Limb (tissue), 2 donors: ENCODE results near the gene ELFN1.
A peak's percentile ranks its signal among the peaks of the same experiment; 100 is the strongest.

Source experiments
- DNase-seq, 2 donors: peaks; one replicate each; pipeline ENCODE4 v3.0.0-alpha.2; 2016; ENCODE audit errors: extremely low spot score in 2 of 2

ELFN1 gene

DNA sequence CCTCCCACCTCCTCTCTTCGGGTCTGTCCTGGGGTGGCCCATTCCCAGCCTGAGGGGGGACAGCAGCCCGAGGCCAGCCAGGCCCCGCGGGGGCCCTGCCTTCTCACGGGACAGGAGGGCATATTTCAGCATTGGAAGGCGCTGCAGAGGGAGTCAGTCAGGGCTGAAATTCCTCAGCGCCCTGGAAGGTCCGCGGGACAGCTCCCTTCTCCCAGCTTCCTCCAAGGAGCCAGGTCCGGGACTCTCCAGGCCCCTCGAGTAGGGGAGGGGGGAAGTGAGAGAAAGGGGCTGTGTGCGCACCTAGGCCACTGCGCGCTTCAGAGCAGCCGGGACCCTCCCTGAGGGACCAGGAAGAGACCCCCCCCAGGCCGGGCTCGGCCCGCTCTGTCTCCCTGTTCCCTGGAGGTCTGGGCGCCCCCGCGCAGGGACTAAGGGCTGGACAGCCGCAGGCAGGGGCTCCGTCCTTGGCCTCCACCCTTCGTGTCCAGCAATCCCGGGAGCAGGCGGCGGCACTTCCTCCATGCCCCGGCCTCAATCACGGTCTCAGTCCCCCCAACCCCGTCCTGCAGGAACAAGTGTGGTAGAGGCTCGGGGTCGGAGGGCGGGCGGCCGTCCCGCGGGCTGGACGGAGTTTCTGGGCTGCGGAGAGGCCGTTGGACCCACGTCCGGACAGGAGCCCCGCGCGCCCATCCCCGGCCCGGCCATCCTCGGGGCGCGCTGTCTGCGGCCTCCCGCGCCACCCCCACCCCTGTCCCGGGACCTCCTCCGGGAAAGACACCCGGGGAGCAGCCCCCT is 6.0 kb upstream of the ELFN1 start:
- DNase-seq: no peak

DNA sequence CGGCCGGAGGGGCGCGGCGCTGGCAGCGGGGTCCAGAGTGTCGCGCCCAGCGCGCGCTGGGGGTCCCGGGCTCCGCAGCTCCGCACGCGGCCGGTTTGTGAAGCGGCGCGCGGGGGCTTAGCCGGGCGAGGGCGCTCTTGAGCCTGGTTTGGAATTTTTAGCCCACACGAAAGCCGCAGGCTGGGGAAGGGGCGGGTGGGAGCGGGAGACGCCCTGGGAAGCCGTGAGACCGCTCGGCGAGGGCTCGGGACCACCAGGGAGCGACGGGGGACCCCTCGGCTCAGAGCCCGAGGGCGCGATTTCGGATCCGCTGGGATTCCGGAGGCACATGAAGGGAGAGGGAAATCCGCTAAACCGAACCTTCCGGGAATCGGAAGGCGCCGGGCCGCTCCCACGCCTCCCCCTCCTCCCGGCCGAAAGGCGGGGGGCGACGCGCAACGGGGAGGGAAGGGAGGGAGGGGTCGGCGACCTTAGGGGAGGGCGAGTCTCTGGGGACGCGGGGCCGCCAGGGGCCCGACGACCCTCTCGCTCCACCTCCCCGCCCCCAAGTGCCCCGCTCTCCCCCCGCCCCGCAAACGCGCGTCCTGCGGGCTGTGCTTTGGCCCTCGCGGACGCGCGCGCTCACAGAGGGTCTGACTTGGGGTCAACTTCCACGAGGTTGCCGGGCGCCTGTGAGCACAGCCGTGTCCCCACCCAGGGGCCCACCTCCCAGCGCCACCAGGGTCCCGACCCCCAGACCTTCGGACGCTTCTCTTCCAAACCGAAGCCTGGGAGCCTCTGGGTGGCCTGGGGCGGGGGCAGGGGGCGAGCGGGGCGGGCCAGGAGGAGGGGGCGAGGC is 5.1 kb upstream of the ELFN1 start:
- DNase-seq: peak; percentile 80 to 96

DNA sequence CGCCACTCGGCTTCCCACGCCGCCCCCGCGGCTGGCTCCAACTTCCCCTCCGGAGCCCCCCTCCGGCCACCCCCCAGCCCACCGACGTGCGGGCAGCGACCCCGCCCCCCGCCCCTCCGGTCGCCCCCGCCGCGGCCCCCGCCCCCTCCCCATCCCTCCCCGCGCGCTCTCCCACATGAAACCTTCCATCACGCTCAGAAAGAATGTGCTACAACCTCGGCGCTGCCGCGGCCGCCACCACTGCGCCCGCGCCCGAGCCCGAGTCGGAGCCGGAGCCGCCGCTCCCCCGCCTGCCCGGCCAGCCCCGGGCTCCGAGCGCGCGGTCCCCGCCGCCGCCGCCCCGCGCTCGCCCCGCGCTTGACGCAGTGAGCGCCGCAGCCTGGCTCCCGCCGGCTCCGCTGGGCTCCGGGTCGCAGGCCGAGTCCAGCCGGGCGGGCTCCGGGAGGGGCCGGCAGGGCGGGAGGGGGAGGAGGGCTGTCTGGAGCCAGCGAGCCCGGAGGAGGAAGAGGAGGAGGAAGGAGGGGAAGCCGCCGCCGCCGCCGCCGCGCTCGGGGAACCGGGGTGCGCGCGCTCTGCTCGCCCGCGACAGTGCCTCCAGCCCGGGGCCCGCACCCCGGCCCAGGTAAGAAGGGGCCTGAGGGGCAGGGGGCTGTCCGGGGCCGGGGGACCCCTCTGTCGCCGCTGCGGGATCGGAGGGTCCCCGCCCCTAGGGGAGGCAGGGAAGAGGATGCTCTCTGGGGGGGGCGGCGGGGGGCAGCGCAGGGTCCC is 4.3 kb upstream of the ELFN1 start:
- peak in 1 of 2 donors; percentile 78 for DNase-seq

DNA sequence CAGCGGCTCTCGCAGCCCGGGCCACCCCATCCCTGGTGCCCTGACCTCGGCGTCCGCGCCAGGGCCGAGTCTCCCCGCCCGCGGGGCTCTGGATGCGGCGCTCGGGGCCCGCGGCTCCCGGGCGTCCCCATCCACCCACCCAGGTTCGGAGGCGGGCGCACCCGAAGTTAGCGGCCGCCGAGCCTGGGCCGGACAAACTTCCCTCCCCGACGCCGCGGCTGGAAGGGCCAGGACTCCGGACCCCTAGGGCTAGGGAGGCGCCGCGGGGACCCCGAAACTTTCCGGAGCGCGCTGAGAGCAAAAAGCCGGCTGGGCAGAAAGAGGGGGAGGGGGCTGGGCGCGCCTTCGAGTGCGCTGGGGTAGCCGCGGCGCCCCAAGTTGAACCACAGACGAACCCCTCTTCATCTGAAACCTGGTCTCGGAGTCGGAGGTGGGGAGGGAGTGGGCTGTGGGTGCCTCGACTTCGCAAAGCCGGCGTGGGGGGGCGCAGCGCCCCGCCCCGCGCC is 3.7 kb upstream of the ELFN1 start:
- DNase-seq: peak in 1 of 2 donors; percentile 66

DNA sequence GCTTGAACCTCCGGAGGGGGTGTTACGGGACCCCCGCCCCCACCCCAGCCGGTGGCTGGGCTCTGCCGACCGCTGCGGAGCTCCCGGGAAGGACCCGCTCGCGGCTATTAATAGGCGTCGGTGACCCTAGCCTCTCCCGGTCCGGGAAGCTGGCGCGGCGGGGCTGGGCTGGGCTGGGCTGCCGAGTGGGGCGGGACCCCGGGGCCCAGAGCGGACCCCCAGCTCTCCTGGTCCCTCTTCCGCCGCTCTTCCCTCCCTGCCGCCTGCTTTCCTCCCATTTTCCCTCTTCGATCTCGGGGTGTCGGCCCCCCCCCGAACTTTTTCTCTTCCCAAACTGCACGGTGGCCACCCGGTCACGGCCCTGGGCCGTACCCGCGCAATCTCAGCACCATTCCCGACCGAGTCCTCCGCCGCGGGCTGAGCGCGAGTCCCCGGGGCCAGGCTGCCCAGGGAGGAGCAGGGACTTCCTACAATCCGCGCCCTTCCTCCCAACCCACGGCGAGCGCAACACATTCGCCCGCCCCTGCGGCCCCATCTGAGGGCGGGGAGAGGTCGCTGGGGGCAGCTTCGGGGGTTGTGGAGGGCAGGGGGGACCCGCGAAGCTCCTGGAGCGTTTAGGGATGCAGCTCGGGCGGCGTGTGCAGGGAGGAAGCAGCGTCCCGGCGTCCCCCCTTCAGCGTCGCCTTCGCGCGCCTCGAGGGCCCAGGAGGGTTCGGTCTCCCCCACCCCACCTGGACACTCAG is 3.1 kb upstream of the ELFN1 start:
- DNase-seq: no peak

DNA sequence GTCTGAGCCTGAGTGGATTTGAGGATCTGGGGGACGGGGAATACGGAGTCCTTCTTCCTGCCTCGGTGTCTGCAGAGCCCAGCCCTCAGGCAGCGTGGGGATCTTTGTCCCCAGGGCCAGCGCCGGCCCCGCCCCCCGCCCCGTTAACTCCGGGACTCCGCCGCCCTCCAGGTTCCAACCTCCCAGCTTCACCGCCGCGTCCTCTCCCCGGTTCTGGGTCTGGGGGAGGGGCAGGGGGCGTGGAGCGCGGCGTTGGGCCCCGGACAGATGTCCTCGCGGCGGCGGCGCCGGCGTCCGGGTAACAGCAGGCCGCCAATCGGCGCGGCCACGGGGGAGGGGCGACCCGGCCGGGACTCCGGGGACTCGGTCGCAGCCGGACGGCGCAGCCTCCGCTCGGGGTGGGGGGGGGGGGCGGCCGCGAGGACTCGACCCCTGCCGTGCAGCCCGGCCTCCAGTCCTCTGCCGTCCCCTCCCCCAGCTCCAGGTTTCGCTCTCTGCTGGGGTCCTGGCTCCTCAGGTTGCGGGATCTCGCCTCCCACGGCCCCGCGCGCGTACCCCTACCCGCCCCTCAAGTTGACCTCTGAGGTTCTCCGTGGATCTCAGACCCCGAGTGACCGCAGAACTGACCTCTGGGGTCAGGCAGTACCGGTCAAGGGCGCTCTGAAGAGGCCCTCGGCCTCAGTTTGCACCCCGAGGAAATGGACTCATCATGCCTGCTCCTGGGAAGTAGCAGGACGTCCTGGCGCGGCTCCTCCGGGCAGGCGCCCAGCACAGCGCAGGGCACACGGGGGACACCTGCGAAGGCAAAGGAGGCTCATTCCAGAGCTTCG is 2.3 kb upstream of the ELFN1 start:
- DNase-seq: peak in 1 of 2 donors; percentile 64

DNA sequence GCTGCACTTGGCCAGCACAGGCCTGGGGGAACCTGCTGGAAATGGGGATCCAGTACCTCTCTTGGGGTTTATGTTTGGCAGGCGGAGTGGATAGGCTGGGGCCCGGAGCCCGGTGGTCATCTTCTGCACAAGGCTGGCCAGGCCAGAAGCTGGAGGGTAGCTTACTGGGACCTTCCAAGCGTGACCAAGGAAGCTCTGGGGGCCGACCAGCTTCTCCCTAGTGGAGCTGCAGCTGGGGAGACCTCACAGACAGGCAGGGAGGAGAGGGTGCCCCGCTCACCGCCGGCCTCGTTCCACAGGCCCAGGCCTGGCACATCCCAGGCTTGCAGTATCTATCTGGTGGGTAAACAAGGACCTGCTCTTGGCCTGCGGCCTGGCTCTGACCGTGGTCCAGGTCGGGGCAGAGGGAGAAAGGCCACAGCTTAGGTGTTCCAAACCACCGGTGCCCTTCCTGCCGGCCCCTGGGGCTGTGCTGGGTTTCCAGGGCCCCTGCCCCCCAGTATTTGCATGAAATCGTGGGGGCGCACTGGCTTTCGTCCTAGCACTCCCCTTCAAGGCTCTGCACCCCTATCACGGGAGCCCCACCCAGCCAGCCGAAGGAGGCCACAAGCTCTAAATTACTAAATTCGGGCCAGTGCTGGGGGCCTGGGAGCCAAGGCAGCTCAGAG is 1.5 kb upstream of the ELFN1 start:
- DNase-seq: peak in 1 of 2 donors; percentile 54

DNA sequence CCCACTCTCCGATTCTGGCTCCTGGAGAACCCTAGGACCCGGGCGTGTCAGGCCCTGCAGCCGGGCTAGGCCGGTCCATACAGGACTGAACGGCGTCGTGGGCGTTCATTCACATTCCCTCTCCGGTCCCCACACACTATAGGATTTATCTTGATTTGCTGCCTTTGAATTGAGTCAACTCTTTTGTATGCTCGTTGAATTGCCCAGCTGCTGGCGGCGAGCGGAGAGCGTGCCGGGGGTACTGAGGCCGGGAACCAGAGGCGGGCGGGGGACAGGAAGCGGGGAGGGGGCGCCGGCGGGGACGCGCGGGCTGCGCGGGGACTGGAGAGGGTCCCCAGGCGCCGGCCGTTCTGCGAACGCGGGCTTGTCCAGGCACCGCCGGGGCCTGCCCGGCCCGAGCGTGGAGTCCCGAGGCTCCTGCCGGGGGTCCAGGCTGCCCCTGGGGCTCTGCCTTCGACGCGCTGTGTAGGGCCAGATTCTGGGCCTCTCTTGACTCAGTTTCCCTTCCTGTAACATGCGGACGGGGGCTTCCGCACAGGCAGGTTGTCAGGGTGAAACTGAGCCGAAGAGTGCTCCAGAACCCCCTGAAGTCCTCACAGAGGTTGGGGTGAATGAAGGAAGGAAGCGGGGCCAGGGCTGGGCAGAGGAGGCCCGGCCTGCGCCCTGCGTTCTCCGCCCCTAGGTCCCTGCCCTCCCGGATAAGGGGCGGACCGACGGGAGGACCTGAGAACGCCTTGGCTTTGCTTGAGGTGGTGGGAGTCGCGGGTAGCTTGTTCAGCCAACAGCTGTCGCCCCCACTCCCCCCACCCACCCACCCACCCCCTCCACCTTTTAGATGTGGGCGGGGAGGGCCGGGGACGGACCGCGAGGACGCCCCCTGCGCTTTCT is 769 bp upstream of the ELFN1 start:
- peak in 1 of 2 donors; percentile 65 for DNase-seq

DNA sequence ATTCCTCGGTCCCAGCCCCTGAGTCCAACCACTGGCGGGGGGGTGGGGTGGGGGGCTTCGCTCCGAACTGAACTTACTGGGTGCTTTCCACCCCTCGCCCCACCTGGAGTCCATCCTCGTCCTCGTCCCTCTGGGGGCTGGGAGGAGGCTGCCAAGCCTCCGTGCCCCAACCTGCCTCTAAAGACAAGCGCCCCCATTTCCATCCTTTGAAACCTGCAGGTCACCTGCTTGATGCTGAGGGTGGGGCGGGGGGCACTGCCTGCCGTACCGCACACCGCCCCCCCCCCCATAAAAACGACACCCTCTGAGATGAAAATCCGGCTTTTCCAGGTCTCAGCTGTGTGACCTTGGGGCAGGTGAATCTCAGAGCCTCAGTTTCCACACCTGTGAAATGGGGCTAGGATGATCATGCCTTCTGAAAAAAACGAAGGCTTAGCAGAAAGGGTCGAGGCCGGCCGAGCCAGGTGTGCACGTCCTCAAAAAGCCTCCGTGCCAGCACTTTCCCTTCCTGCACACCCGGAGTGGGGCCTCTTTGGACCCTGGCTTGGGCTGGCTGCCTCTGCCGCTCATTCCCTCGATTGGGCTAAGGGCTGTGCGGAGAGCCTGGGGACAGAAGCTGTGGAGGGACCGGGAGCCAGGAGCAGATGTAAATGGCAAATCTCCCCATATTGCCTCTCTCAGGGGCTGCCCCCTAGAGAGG is 967 bp downstream of the ELFN1 start:
- DNase-seq: peak in 1 of 2 donors; percentile 38

DNA sequence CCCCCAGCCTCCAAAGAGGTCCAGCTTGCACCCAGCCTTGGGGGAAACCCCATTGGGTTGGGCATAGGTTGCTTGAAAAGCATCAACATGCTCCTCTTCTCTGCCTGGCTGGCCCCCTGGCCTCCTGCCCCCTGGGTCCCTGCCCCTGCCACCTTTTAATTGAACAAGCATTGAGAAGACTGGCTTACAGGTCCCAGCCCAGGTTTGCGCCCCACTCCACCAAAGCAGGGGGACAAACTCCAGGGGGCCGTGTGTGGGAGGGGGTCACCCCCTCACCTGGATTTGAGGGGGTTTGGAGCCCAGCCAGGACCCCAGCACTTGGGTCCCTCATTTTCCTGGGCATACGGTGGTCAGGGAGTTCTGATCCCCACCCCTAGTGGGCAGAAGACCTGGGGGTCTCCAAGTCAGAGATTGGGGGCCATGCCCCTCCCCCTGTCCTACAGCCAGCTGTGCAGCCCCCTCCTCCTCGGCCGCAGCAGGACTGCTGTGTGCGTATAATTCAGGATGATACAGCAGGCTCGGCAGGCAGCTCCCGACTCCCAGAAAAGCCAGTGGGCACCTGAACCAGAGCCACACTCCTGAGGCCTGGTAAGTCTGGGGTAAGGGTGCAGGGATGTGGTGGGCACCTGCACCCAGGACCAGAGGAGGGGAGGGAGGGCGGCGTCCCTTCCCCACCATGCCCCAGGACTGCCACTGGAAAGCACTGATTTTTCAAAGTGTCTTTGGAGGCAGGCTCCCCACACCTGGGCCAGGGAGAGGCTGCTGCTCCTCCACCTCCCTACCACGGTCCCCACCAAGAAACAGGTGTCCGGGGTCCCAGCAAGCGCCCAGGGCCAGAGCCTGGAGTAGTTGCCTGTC is 1.7 kb downstream of the ELFN1 start:
- DNase-seq: peak in 1 of 2 donors; percentile 24

DNA sequence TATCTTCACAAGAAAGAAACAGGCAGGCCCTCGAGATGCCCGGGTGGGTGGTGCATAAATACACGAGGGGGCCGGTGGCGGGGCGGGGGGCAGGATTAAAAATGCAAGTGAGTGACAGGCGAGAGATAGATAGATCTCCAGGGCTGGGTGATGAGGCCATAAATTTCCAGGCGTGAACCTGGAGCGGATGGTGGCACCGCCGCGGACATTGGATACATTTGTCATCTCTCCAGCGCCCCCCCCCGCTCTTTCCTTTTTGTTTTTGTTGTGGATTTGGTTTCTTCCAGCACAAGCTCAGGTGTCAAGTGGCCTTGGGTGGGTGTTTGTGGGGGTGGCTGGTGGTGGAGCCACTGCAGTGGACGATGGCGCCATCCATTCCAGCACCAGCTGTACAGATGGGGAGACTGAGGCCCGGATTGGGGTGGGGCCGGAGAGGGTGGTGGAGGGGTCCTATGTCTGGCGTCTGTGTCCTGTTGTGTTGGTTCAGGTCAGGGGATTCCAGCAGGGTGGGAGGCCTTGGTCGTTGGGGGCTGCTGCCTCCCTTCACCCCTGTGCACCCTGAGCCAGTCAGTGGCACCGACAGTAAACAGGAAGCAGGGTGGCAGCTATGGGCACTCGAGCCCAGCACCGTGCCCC is 2.9 kb downstream of the ELFN1 start:
- DNase-seq: peak in 1 of 2 donors; percentile 31

DNA sequence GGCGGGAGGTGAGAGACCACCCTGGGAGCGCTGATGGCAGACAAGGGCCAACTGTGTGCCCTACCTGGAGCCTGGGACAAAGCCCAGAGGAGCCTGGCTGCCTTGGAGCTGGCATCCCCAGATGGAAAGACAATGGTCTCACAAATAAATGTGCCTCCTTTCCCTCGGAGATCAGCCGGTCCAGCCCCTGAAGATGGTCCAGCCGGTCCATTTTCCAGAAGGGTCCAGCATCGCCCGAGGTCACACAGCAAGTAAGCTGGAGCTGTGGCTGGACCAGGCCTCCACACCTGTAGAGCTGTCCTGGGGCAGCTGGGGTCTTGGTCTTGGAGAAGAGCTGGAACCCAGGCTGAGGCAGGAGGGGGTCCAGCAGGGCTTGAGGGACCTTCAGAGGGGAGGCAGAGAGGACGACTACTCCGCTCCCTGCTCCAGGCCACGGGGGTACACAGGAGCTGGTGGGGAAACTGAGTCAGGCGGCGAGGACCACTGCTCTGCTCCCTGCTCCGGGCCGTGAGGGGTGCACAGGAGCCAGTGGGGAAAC is 3.6 kb downstream of the ELFN1 start:
- peak in 1 of 2 donors; percentile 23 for DNase-seq

DNA sequence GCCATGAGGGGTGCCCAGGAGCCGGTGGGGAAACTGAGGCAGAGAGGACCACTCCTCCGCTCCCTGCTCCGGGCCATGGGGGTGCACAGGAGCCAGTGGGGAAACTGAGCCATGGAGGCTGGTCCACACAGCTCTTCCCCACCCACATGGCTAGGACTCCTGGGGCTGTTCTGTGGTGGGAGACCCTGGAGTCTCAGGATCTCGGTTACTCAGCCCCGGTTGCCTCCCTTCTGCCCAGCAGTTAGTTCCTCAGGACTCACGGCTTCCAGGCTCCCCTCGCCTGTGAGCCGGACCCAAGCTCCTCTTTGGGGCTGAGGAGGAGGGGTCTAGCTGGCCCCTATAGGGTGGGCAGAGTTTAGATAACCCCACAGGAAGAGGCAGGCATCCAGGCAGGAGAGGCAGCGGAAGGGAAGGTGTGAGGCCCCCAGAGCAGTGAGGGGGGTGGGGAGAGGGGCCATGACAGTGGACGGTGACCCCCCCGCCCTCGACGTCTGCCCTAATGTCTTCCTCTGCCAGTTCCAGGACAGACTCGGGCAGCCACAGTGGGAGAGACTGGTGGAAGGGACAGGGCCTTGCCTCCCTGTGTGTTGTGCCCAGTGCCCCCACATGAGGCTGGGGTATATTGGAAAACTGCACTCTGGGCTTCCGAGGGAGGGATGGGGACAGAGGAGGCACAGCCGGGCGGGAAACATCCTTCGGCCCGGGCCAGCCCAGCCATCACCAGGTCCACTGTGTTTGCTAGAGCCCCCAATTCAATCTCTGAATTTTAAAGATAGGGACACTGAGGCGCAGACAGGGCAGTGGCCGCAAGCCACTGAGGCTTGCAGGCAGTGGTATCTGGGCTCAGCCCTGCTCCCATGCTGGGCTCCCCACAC is 4.3 kb downstream of the ELFN1 start:
- DNase-seq: peak in 1 of 2 donors; percentile 18

DNA sequence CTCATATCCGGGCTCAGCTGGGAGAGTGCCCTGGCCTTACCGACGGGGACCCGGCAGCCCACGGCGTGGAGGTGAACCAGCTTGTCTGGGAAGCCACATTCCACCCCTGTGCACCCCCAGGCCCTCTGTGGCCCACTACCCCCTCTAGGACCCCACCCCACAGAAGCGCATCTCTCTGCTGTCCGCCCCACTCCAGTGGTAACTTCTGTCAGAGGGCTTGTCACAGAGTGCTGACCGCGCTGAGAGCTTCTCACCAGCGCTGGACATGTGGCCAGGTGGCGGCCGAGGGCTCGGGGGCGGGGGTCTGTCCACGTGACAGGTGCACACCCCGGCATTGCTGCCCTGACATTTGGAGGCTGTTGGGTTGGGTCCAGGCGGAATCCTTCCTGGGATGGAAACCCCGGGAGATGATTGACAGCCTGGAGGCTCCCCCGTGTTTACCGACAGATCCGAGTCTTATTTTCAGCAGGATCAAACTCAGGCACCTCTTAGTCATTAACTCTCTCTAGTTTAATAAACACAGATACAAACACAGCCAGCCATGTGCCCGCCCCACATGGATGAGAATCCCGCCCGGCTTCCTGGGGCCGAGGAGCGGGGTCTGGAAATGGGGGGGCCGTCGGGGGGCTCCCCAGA is 5.1 kb downstream of the ELFN1 start:
- DNase-seq: peak in 1 of 2 donors; percentile 27
